Measurements from ENCODE around the gene GZMM. TPM values are rescaled to one million over a fixed set of nuclear protein-coding genes. Genes with fewer than 3 reads are reported as not detected.

GZMM gene
- total and polyA plus RNA-seq, 2 experiments from 2014 or later: 0.29 TPM; not detected in 1

DNA sequence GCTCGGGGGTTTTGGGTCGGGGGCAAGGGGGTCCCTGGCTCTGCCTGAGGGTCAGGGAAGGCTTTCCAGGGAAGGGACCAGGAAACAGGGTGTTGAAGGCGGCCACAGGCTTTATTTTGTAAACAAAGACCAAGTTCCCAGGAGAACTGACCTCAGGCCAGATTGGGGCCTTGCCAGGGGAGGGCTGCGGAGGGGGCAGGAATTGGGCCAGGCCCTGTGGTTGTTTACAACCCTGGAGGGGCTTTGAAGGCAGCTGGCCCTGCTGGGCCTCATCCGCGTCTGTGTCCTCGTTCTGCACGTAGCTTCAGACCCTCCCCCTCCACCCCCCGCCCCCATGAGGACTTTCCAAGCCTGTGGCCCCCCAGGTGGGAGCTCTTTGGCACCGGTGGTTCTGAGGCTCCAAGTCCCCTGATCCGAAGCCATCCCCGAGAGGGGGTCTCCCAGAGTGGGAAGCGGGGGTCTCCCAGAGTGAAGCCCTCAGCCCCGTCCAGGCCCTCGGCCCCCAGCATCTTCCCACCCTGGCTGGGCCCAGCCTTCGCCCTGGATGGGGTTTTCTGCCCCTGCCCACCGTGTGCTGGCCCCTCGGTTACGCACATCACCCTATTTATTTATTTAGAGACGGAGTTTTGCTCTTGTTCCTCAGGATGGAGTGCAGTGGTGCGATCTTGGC is 15.1 kb downstream of the GZMM start:
- no peak for DNase-seq (ENCODE audit: low spot score)
- Histone ChIP-seq H3F3A (replicated peaks; ENCODE audit: low read depth) (no peaks in the 10 kb centered on the region), H3K4me2 (no peak overlapping the region), H3K4me1 (ENCODE audit: insufficient read depth) (no peaks in the 10 kb centered on the region), H2AFZ (no peak overlapping the region), H3K27ac (ENCODE audit: low read depth) (no peak overlapping the region), H4K20me1 (replicated peaks; ENCODE audit: insufficient read depth) (no peaks in the 10 kb centered on the region), H3K4me3 (no peak overlapping the region), H3K9me2 (ENCODE audit: insufficient read depth) (no peaks in the 10 kb centered on the region), H3K27me3 (ENCODE audit: insufficient read depth) (no peaks in the 10 kb centered on the region), H3K36me3 (ENCODE audit: insufficient read depth) (no peaks in the 10 kb centered on the region), H3K79me2 (replicated peaks; ENCODE audit: insufficient read depth) (no peaks in the 10 kb centered on the region)
- no peak overlapping the region for H3K27ac Mint-ChIP-seq
- TF ChIP-seq ZNF114 (CRISPR knock-in tag; IDR thresholded peaks at IDR 0.05) (no peak), NANOG (IDR thresholded peaks at IDR 0.05; ENCODE audit: borderline replicate concordance) (no peak), EZH2 (IDR thresholded peaks at IDR 0.05; ENCODE audit: low read depth, unreplicated experiment) (no peak), ZNF331 (CRISPR knock-in tag; IDR thresholded peaks at IDR 0.05; ENCODE audit: low read depth) (no peak), JUNB (IDR thresholded peaks at IDR 0.05; ENCODE audit: unreplicated experiment) (no peak), CTCF (conservative IDR thresholded peaks at IDR 0.05; ENCODE audit: low read depth in 2 of 2) (no peak)
- H3K4me1 Mint-ChIP-seq: peaks cover 6% of the 10 kb centered on the region
- no peak overlapping the region for H3K4me3 Mint-ChIP-seq
- ATAC-seq: peak; percentile 38; the same call in 2 of the 3 replicates
- H3K9me3 Mint-ChIP-seq: peaks cover 19% of the 10 kb centered on the region
- H3K36me3 Mint-ChIP-seq (ENCODE audit: low read depth): peaks cover 18% of the 10 kb centered on the region
- peaks cover 4% of the 10 kb centered on the region for H3K27me3 Mint-ChIP-seq (ENCODE audit: insufficient read depth, low read depth, poor library complexity)

DNA sequence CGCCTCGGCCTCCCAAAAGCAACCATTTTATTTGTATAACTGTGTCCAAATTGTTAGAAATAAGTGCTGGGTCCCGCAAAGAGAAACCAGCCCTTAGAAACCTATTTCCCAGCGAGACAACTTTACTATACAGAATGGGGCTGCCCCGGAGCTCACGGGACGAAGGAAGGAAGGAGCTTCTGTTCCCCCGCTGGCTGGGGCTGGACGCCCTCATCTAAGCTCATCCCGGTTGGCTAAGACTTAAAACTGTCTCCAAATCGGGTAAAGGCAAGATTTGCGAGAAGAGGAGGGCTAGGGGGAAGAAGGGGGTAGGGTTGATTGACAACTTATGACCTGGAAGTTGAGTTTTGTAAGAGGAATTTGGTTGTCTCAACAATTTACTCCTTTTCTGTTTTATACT is 16.3 kb downstream of the GZMM start:
- peaks cover 4% of the 10 kb centered on the region for H3K27me3 Mint-ChIP-seq (ENCODE audit: insufficient read depth, low read depth, poor library complexity)
- no peaks in the 10 kb centered on the region for H3K36me3 ChIP-seq (ENCODE audit: insufficient read depth)
- H3F3A ChIP-seq (replicated peaks; ENCODE audit: low read depth): no peaks in the 10 kb centered on the region
- peaks cover 19% of the 10 kb centered on the region for H3K9me3 Mint-ChIP-seq
- no peaks in the 10 kb centered on the region for H3K4me1 ChIP-seq (ENCODE audit: insufficient read depth)
- H3K27ac ChIP-seq (ENCODE audit: low read depth): no peak overlapping the region
- H3K36me3 Mint-ChIP-seq (ENCODE audit: low read depth): peaks cover 18% of the 10 kb centered on the region
- H2AFZ ChIP-seq: no peak overlapping the region
- H3K4me3 ChIP-seq: no peak overlapping the region
- ATAC-seq: no peak
- no peak overlapping the region for H3K4me3 Mint-ChIP-seq
- H3K79me2 ChIP-seq (replicated peaks; ENCODE audit: insufficient read depth): no peaks in the 10 kb centered on the region
- H4K20me1 ChIP-seq (replicated peaks; ENCODE audit: insufficient read depth): no peaks in the 10 kb centered on the region
- peaks cover 6% of the 10 kb centered on the region for H3K4me1 Mint-ChIP-seq
- no peaks in the 10 kb centered on the region for H3K27me3 ChIP-seq (ENCODE audit: insufficient read depth)
- no peak overlapping the region for H3K4me2 ChIP-seq
- DNase-seq (ENCODE audit: low spot score): no peak
- H3K9me2 ChIP-seq (ENCODE audit: insufficient read depth): no peaks in the 10 kb centered on the region
- no peak overlapping the region for H3K27ac Mint-ChIP-seq
- no peak for TF ChIP-seq CTCF (conservative IDR thresholded peaks at IDR 0.05; ENCODE audit: low read depth in 2 of 2)
- TF ChIP-seq, protein P1, sequence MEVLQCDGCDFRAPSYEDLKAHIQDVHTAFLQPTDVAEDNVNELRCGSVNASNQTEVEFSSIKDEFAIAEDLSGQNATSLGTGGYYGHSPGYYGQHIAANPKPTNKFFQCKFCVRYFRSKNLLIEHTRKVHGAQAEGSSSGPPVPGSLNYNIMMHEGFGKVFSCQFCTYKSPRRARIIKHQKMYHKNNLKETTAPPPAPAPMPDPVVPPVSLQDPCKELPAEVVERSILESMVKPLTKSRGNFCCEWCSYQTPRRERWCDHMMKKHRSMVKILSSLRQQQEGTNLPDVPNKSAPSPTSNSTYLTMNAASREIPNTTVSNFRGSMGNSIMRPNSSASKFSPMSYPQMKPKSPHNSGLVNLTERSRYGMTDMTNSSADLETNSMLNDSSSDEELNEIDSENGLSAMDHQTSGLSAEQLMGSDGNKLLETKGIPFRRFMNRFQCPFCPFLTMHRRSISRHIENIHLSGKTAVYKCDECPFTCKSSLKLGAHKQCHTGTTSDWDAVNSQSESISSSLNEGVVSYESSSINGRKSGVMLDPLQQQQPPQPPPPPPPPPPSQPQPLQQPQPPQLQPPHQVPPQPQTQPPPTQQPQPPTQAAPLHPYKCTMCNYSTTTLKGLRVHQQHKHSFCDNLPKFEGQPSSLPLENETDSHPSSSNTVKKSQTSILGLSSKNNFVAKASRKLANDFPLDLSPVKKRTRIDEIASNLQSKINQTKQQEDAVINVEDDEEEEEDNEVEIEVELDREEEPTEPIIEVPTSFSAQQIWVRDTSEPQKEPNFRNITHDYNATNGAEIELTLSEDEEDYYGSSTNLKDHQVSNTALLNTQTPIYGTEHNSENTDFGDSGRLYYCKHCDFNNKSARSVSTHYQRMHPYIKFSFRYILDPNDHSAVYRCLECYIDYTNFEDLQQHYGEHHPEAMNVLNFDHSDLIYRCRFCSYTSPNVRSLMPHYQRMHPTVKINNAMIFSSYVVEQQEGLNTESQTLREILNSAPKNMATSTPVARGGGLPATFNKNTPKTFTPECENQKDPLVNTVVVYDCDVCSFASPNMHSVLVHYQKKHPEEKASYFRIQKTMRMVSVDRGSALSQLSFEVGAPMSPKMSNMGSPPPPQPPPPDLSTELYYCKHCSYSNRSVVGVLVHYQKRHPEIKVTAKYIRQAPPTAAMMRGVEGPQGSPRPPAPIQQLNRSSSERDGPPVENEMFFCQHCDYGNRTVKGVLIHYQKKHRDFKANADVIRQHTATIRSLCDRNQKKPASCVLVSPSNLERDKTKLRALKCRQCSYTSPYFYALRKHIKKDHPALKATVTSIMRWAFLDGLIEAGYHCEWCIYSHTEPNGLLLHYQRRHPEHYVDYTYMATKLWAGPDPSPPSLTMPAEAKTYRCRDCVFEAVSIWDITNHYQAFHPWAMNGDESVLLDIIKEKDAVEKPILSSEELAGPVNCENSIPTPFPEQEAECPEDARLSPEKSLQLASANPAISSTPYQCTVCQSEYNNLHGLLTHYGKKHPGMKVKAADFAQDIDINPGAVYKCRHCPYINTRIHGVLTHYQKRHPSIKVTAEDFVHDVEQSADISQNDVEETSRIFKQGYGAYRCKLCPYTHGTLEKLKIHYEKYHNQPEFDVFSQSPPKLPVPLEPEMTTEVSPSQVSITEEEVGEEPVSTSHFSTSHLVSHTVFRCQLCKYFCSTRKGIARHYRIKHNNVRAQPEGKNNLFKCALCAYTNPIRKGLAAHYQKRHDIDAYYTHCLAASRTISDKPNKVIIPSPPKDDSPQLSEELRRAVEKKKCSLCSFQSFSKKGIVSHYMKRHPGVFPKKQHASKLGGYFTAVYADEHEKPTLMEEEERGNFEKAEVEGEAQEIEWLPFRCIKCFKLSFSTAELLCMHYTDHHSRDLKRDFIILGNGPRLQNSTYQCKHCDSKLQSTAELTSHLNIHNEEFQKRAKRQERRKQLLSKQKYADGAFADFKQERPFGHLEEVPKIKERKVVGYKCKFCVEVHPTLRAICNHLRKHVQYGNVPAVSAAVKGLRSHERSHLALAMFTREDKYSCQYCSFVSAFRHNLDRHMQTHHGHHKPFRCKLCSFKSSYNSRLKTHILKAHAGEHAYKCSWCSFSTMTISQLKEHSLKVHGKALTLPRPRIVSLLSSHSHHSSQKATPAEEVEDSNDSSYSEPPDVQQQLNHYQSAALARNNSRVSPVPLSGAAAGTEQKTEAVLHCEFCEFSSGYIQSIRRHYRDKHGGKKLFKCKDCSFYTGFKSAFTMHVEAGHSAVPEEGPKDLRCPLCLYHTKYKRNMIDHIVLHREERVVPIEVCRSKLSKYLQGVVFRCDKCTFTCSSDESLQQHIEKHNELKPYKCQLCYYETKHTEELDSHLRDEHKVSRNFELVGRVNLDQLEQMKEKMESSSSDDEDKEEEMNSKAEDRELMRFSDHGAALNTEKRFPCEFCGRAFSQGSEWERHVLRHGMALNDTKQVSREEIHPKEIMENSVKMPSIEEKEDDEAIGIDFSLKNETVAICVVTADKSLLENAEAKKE (CRISPR knock-in tag; IDR thresholded peaks at IDR 0.05): no peak
- no peak for TF ChIP-seq EZH2phosphoT487 (IDR thresholded peaks at IDR 0.05; ENCODE audit: unreplicated experiment)
- no peak for TF ChIP-seq NANOG (IDR thresholded peaks at IDR 0.05; ENCODE audit: borderline replicate concordance)
- no peak for TF ChIP-seq CREB1 (CRISPR knock-in tag; IDR thresholded peaks at IDR 0.05; ENCODE audit: low read depth)

Data from GM23338 (cell line).